ENCODE data around the gene EMC7.
"Not testable (repeated sequence)": the region's sequence is repeated elsewhere in the genome, so short reads cannot be mapped to it uniquely, and the experiment has no call there.

The EMC7 gene

DNA sequence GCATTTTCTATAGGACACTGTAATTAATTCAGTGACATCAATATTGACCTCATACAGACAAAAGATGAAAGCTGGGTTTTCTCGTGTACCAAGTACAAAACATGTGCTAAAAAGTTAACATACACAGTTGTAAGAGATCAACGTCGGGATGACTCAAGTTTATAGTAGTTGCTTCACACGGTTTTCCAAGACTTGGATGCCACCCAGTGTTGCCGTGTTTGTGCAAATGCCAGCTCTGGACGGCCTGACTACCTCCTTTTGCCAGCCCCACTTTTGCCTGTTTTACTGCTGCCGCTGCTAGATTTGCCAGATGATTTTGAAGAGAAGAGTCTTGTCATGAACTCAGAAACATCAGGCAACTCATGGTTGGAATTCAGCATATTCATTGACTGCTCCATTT is 17.6 kb downstream of the EMC7 start:
- no peak for DNase-seq

DNA sequence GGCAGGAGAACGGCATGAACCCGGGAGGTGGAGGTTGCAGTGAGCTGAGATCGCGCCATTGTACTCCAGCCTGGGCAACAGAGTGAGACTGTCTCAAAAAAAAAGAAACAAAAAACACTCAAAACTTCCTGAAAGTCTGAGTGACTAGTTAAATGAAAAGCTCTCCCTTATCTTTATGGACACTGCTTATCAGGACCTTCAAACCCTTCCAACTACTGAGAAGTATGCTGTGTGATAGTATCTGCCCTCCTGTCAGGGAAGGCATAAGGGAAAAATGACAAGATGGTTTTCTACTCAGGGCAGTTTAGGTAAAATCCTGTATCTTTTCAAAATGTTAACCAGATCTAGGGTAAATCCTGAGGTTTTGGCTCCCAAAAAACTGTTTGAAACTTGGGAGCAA is 21.8 kb downstream of the EMC7 start:
- DNase-seq: no peak

DNA sequence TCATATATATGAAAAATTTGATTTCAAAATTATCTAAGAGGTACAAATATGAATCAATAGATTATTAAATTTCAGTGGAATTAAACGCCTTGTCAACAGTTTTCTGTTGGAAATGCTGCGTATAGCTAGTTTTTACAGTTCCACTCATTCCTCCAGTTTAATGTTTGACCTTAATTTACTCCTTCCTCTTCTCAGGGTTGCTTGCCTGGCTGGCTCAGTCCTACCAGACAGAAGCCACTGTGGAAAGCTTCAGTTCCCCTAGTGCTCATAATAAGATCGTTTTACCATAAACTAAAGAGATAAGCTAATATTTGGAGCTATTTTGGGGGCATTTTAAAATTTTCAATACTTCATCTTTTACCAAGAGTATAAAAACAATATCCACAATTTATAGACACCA is 22.8 kb downstream of the EMC7 start:
- no peak for DNase-seq

DNA sequence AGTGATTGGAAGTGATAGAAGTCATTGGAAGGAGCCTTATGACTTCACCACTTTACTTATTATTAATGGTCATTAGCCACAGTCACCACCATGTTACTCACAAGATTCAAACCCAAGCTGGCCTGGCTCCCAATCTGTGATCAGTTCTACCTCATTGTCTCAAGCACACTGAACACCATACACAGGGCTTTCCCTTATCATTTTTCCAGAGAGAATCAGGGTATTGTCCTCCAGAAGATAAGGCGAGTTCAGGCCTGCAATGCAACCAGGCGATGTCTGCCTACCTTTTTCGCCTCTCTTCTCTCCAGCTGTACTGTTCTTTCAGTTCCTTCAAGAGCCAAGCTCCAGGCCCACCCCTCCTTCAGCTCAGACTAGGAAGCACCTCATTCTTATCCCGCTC is 24.9 kb downstream of the EMC7 start:
- no peak for DNase-seq

DNA sequence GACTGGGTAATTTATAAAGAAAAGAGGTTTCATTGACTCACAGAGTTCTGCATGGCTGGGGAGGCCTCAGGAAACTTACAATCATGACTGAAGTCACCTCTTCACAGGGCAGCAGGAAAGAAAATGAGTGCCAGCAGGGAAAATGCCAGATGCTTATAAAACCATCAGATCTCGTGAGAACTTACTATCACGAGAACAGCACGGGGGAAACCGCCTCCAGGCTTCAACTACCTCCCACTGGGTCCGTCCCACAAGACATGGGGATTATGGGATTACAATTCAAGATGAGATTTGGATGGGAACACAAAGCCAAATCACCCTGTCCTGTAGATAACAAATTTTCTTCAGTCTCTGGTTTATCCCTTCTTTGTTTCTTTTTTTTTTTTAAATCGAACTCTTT is 31.7 kb downstream of the EMC7 start:
- no peak for DNase-seq

DNA sequence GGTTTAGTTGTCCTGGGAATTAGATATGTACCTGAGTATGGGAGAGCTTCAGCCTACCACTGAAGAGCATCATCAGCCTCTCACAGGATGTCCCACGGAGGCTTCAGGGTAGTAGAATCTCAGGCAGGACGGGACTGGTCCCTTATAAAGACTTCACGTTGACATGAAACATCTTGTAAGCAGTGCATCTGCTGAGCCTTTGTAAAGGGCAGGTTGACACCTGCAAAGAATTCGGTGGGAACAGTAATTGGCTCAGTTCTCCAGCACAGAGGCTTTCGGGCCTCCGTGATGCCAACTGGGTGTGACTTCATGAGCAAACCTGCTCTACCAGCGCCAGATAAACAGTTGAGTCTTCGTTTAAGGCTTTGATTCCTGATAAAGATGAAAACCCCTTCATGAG is 35.7 kb downstream of the EMC7 start:
- no peak for DNase-seq

DNA sequence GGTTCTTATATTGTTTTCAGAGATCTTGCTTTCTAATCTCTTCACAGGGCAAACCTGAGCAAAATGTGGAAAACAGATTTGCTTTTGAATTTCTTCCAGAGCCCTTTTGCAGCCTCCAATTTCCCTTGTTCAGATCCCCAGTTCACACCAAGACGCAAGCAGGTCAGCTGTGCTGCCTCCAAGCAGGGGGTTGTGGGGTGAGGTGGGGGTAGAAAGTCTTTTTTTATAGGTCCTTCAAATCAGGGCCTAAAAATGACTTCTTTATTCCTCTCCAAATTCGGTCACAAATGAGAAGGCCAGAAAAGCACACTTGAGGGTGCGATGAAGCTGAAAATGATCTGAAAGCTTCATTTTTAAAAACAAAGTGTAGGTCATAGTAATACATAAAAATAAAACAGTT is 36.4 kb downstream of the EMC7 start:
- no peak for DNase-seq

DNA sequence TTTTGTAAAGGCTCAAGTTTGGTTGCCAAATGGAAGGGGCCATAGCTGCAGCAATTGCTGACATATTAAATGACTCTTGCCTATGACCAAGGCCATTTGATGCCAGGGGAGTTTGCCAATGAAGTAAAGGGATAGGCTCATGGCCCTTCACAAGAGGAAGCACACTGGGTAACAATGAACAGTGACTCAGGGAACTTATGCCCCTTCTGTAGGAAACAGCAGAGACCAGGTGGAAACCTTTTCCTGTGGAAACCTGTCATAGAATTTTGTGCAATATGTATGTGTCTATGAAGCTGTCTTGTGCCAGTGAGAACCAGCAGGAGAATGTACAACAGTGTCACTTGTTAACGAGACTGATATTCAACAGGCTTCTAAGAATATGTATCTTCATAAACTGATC is 37.2 kb downstream of the EMC7 start:
- no peak for DNase-seq

DNA sequence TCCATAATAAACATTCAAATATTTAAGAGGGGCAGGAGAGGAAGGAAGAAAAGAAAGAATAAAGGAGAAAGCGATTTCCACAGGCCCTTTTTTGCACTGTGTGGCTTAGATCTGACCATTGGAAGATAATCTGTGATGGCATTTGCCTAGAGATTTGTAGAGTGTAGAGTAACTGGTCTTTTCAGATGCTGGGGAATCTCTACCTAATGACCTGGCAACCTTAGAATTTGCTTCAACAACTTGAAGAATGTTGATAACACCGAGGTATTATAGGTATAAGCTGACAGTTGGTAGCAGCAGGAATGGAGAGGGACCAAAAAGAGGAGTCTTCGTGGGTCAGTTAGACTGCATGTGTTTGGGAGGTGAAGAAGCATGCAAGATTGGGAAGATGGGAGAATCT is 41.7 kb downstream of the EMC7 start:
- no peak for DNase-seq

DNA sequence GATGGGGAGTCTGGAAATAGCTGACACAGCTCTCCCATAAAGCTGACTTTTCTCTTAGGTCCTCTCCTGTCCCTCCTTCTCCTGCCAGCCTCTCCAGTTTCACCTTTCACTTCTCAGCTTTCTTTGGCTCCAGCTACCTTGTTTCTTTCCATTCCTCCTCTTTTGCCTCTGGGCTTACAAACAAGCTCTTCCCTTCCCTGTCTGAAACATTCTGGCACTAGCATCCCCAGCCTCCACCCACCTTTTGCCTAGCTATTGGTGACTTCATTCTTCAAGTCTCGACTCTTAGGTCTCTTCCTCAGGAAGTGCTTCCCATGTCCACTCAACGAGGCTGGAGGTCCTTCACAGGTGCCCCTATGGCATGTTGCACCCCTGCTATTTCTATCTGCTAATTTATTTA is 42.2 kb downstream of the EMC7 start:
- no peak for DNase-seq

DNA sequence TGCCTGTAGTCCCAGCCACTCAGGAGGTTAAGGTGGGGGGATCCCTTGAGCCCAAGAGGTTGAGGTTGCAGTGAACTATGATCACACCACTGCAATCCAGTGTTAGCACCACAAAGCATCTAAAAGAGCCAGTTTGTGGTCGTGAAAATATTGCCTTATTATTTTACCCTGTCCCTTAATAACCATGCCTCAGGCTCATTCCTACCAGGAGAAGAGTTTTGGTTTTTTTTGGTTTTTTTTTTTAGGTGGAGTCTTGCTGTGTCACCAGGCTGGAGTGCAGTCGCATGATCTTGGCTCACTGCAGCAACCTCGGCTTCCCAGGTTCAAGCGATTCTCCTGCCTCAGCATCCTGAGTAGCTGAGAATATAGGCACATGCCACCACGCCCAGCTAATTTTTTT is 44.8 kb downstream of the EMC7 start:
- no peak for DNase-seq

DNA sequence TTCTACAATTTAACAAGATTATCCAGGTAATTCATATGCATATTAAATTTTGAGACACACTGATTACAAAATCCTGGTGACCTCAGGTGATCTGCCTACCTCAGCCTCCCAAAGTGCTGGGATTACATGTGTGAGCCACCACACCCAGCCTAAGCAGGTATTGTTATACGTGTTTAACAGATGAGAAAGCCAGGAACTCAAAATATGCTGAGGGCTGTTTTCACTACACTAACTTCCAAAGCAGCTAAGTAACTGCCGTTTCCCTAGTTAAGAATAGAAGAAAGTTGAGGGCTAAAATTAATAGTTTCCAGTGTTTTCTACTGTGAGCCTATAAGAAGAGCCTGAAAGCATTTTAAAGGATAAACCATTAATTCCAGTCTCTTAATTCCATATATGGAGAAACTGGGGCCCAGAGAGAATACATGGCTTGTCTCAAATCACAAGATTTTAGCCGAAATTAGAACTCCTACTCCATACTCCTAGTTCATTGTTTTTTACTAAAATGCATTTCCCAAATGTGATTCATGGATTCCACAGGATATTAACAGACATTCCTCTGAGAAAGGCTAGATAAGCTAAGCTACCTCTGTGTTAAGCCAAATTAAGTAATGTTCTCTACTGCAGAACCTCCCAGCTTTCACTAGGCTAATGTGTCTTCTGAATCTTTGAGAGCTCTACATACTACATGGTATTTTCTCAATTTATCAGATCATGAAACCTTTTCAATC is 45.6 kb downstream of the EMC7 start:
- DNase-seq: peak; percentile 84

DNA sequence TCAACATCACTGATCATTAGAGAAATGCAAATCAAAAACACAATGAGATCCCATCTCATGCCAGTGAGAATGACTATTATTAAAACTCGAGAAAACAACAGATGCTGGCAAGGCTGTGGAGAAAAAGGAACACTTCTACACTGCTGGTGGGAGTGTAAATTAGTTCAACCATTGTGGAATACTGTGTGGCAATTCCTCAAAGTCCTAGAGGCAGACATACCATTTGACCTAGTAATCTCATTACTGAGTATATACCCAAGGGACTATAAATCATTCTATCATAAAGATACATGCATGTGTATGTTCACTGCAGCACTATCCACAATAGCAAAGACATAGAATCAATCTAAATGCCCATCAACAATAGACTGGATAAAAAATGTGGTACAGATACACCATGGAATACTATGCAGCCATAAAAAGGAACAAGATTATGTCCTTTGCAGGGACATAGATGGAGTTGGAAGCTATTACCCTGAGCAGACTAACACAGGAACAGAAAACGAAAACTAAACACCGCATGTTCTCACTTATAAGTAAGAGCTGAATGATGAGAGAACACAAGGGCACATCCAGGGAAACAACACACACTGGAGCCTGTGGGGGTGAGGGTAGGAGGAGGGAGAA is 47.5 kb downstream of the EMC7 start:
- no peak for DNase-seq

DNA sequence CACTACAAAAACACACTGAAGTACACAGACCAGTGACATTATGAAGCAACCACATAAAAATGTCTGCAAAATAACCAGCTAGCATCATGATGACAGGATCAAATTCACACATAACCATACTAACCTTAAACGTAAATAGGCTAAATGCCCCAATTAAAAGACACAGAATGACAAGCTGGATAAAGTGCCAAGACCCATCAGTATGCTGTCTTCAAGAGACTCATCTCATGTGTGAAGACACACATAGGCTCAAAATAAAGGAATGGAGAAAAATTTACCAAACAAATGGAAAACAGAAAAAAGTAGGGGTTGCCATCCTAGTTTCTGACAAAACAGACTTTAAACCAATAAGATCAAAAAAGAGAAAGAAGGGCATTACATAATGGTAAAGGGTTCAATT is 51.3 kb downstream of the EMC7 start:
- not testable (repeated sequence) for DNase-seq

DNA sequence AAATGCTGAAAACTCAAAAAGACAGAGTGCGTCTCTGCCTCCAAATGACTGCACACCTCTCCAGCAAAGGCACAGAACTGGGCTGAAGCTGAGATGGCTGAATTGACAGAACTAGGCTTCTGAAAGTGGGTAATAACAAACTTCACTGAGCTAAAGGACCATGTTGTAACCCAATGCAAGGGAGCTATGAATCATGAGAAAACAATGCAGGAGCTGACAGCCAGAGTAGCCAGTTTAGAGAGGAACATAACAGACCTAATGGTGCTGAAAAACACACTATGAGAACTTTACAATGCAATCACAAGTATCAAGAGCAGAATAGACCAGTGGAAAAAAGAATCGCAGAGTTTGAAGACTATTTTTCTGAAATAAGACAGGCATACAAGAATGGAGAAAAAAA is 52.5 kb downstream of the EMC7 start:
- peak; percentile 78 for DNase-seq

DNA sequence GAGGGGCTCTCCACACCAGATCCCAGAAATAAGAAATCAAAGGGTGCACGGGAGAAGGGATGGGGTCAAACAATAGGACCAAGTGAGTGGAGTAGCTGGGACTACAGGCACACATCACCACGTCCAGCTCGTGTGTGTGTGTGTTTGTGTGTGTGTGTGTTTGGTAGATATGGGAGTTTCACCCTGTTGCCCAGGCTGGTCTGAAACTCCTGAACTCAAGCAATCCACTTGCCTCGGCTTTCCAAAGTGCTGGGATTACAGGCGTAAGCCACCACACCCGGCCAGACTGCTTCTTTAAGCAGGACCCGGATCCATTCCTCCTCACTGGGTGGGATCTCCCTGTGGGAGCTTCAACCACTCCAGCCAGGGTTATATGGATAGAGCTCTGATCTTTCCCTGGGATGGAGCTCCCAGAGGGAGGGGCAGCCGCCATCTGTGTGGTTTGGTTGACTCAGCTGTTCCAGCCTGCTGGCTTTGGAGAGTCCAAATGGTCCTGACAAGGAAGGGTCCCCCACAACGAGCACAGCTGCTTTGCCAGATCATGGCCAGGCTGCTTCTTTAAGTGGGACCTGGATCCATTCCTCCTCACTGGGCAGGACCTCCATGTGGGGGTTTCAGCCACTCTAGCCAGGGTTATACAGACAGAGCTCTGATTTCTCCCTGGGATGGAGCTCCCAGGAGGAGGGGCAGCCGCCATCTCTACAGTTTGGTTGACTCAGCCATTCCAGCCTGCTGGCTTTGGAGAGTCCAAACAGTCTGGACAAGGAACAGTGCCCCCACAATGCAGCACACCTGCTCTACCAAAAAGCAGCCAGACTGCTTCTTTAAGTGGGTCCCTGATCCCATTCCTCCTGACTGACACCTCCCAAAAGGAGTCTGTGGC is 53.5 kb downstream of the EMC7 start:
- no peak for DNase-seq

DNA sequence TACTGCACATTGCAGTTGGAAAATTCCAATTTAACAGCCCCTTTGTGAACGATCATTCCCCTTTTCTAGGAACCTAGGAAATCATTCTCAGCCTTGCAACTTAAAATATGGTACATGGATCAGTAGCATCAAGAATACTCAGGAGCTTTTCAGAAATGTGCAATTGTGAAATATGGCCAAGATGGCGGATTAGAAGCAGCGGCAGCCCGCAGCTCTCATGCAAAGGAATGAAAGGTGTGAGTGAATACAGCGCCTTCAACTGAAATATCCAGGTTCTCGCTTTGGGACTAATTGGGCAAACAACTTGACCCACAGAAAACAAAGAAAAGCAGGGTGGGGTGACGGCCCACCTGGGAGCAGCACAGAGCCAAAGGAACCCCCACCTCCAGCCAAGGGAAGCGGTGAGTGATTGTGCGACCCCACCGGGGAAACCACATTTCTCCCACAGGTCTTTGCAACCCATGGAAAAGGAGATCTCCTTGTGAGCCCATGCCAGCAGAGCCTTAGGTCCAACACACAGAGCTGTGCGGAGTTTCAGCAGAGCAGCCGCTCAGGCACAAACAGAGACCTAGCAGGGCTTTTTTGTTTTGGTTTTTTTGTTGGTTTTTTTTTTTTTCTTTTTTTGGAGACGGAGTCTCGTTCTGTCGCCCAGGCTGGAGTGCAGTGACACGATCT is 55.1 kb downstream of the EMC7 start:
- no peak for DNase-seq

DNA sequence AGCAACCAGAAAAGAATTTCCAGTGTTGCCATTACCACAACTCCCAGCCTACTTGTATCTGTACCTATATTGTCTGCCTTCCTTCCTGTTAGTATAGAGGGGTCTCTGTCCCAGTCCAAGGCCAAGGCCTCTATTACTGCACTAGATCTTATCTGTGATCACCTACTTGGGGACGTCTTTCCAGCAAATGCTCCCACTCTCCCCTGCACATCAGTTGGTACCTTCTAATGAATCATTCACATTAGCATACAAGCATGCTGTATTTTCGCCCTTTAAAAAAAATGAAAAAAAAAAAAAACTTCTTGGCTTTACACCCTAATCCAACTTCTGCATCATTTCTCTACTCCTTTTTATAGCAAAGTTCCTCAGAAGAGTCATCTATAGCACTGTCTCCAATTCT is 57.8 kb downstream of the EMC7 start:
- DNase-seq: no peak

DNA sequence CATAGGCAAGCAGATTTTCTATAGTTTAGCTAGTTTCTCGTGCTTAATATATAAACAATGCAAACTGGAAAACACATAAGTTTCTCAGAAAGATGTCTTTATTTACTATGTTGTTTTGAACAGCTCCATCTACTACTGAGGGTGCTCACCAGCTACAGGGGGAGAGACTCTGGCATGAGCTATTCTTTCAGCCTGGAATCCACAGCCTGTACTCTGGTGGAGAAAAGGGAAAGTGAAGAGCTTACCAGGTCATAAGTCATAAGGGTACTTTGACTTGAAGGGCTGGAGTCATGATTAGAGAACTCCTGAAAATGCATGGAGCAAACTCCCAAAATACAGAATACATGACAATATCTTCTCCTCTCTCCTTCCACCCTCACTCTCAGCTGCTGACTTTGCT is 58.3 kb downstream of the EMC7 start:
- no peak for DNase-seq

DNA sequence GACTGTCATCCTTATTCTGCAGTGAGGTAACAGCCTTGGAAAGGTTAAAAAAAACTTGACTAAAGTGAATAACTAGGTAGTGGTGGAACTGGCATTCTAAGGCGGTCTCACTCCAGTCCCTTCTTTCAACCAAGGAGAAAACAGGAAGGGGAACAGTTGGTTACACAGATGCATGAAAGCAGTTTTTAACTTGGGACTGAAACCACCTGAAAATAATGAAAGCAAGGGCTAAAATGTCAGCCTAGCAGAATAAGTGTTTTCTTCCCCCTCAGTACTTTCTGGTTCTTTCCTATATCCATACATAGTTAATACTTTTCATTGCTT is 61.9 kb downstream of the EMC7 start:
- DNase-seq: no peak

DNA sequence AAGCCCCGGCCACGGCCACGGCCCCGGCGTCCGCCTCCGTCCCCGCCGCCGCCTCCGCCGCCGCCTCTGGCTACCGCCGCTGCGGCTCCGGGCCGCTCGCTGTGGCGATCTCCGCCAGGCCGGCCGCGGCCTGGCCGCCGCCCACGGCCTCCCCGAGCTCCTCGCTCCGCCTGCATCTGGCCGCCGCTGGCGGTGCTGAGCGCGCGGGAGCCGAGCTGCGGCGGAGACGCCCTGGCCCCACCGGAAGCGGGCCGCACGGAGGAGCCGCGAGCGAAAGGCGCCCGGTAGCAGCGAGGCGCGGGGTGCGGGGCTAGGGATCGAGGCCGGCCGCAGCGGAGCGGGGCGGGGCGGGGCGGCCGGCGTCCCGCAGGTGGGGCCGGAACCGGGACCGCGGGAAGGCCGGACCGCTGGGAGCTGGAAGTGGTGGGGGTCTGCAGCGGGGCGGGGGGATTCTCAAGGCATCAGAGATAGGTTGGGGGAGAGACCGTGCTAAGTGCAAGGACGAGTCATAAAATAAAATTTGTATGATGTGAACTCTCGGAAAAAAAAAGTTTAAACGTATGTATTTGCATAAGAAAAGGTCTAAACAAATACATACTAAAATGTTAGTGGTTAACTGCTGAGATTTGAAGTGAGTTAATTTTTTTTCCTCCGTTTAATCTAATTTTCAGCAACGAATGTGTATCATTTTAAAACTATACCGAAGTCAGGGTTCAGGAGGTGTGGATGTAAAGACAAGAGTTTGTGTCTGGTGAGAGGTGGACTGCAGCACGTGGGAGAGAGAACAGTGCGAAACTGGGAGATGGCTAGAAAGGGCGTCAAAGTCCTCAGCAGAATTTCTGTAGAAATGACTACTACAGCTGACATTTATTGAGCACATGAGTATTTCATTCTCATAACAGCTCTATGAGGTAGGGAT is 62.5 kb downstream of the EMC7 start, which contains the start of gene AVEN:
AVEN (minus strand) TSS at position 334 of the 919 bp plus-strand sequence; CDS start at position 176, 158 bp downstream.
- no peak for DNase-seq
